GM23248 (cell line): Measurements from ENCODE around the gene SCAMP5. TPM values are rescaled to one million over a fixed set of nuclear protein-coding genes. Genes with fewer than 3 reads are reported as not detected.

Experiments
- DNase-seq: peaks from one replicate; pipeline ENCODE4 v3.0.0-alpha.2; 2015
- H2AFZ ChIP-seq: fragments of 200-600 bp; sonication (generic); 2 replicates; pipeline ENCODE4 v1.6.1; 2016; ENCODE audit warnings: antibody characterized with exemption
- H3F3A ChIP-seq: fragments of 200-600 bp; sonication (generic); 2 replicates; pipeline ENCODE4 v1.6.1; 2016; ENCODE audit warnings: mild to moderate bottlenecking, antibody characterized with exemption, mixed run types; ENCODE audit not compliant: insufficient read depth
- H3K27ac ChIP-seq: fragments of 200-600 bp; sonication (generic); 2 replicates; pipeline ENCODE4 v1.5.1; 2016; ENCODE audit warnings: mild to moderate bottlenecking
- H3K27me3 ChIP-seq: fragments of 200-600 bp; sonication (generic); replicated peaks from 2 replicates; pipeline ENCODE4 v1.6.1; 2016; ENCODE audit warnings: mild to moderate bottlenecking; ENCODE audit not compliant: insufficient read depth
- H3K36me3 ChIP-seq: fragments of 200-600 bp; sonication (generic); 2 replicates; pipeline ENCODE4 v1.6.1; 2016; ENCODE audit warnings: low read depth, mild to moderate bottlenecking
- H3K4me1 ChIP-seq: fragments of 200-600 bp; sonication (generic); 2 replicates; pipeline ENCODE4 v1.6.1; 2016; ENCODE audit warnings: mild to moderate bottlenecking; ENCODE audit not compliant: insufficient read depth
- H3K4me2 ChIP-seq: fragments of 200-600 bp; sonication (generic); one replicate; pipeline ENCODE4 v1.6.1; 2016; ENCODE audit warnings: mild to moderate bottlenecking; ENCODE audit not compliant: unreplicated experiment
- H3K4me3 ChIP-seq: fragments of 200-600 bp; sonication (generic); 2 replicates; pipeline ENCODE4 v1.5.1; 2016; ENCODE audit warnings: mild to moderate bottlenecking
- H3K79me2 ChIP-seq: fragments of 200-600 bp; sonication (generic); 2 replicates; pipeline ENCODE4 v1.6.1; 2016; ENCODE audit warnings: mild to moderate bottlenecking; ENCODE audit not compliant: insufficient read depth
- H3K9ac ChIP-seq: fragments of 200-600 bp; sonication (generic); 2 replicates; pipeline ENCODE4 v1.6.1; 2016; ENCODE audit warnings: mild to moderate bottlenecking
- H3K9me2 ChIP-seq: fragments of 200-600 bp; sonication (generic); 2 replicates; pipeline ENCODE4 v1.6.1; 2016; ENCODE audit warnings: mixed run types, mild to moderate bottlenecking, moderate library complexity; ENCODE audit not compliant: insufficient read depth
- H3K9me3 ChIP-seq: fragments of 200-600 bp; sonication (generic); one replicate; pipeline ENCODE4 v1.6.1; 2017; ENCODE audit warnings: low read depth
- H4K20me1 ChIP-seq: fragments of 200-600 bp; sonication (generic); 2 replicates; pipeline ENCODE4 v1.6.0; 2016; ENCODE audit not compliant: insufficient read depth
- EZH2 ChIP-seq: fragments of 200-600 bp; sonication (generic); IDR thresholded peaks from 2 replicates; pipeline ENCODE4 v1.6.1; 2018; ENCODE audit warnings: antibody characterized with exemption, mild to moderate bottlenecking; ENCODE audit not compliant: insufficient read depth, poor library complexity, severe bottlenecking
- EZH2phosphoT487 ChIP-seq: fragments of 200-600 bp; sonication (generic); IDR thresholded peaks from 2 replicates; pipeline ENCODE4 v1.6.1; 2018; ENCODE audit warnings: antibody characterized with exemption, moderate library complexity, mild to moderate bottlenecking, low read depth; ENCODE audit not compliant: insufficient read depth
- WGBS, 2 experiments: methylation state at CpG; one replicate each; pipeline ENCODE4 v1.1.6; 2015 to 2017; ENCODE audit warnings: low lambda C conversion rate in 2 of 2, low coverage in 1 of 2; ENCODE audit errors: missing lambda C conversion rate in 2 of 2; 5-methylcytosine and 5-hydroxymethylcytosine counted together
- in situ Hi-C: fragments of 300-500 bp; cut with MboI; formaldehyde crosslinking; loops from 2 replicates; pipeline ENCODE4 v1.15.0; 2020
- polyA plus RNA-seq: library from polyadenylated mRNA; unstranded; fragments of >200 nt; fragmentation: Nextera tagmentation; extraction: Ambion mirVana; gene quantifications from 2 replicates; pipeline ENCODE4 v1.2.1, GENCODE V29; 2016
- small RNA-seq: library from RNA; depleted of rRNA; stranded (forward); fragments of <200 nt; gene quantifications from one replicate; pipeline ENCODE3, GENCODE V24; 2014; ENCODE audit warnings: low read depth, low replicate concordance
- total RNA-seq: library from RNA; depleted of rRNA; stranded (reverse); fragments of >200 nt; shearing (Covaris generic); gene quantifications from 2 replicates; pipeline ENCODE4 v1.2.3, GENCODE V29; 2014; rRNA removed

SCAMP5 gene
- total and polyA plus RNA-seq, 2 experiments from 2014 or later, result 0.23 to 4.0 TPM

- Histone ChIP-seq H3K9me2 (no peaks in the 10 kb centered on the region), H3K4me1 (no peaks in the 10 kb centered on the region), H3K4me2 (no peak overlapping the region), H3F3A (peaks cover 4% of the 10 kb centered on the region; the same call in 1 of the 2 replicates), H3K27ac (no peak overlapping the region), H3K9ac (no peak overlapping the region), H3K9me3 (no peaks in the 10 kb centered on the region), H2AFZ (no peak overlapping the region), H3K79me2 (no peaks in the 10 kb centered on the region), H3K27me3 (no peaks in the 10 kb centered on the region), H3K36me3 (no peaks in the 10 kb centered on the region), H4K20me1 (no peaks in the 10 kb centered on the region), H3K4me3 (no peak overlapping the region)
- DNase-seq, result no peak
- in situ Hi-C loops, result no loop called here
- TF ChIP-seq EZH2phosphoT487 (no peak), EZH2 (no peak)
These were observed 73.4 kb downstream of the SCAMP5 start for GRCh38 chr15:75068748-75069147.

GRCh38 chr15:75069301-75069925 lies 74.0 kb downstream of the SCAMP5 start:
- H3K9me2 ChIP-seq, result no peaks in the 10 kb centered on the region
- 76 to 80% methylated on average over 8 of the region's 8 CpGs for WGBS, 2 experiments
- H3K9me3 ChIP-seq, result no peaks in the 10 kb centered on the region
- H3K27me3 ChIP-seq, result no peaks in the 10 kb centered on the region
- H3K4me2 ChIP-seq, result no peak overlapping the region
- no peak overlapping the region for H3K4me3 ChIP-seq
- H2AFZ ChIP-seq, result no peak overlapping the region
- peaks cover 4% of the 10 kb centered on the region; the same call in 1 of the 2 replicates for H3F3A ChIP-seq
- in situ Hi-C loops, result no loop called here
- no peaks in the 10 kb centered on the region for H3K4me1 ChIP-seq
- no peaks in the 10 kb centered on the region for H4K20me1 ChIP-seq
- H3K36me3 ChIP-seq, result no peaks in the 10 kb centered on the region
- no peak for TF ChIP-seq EZH2
- no peak for TF ChIP-seq EZH2phosphoT487
- H3K27ac ChIP-seq, result no peak overlapping the region
- no peak overlapping the region for H3K9ac ChIP-seq
- no peaks in the 10 kb centered on the region for H3K79me2 ChIP-seq
- no peak for DNase-seq

- Histone ChIP-seq H3K9ac (no peak overlapping the region), H3K4me3 (no peak overlapping the region), H4K20me1 (no peaks in the 10 kb centered on the region), H3K27ac (no peak overlapping the region), H3K79me2 (no peaks in the 10 kb centered on the region), H3K27me3 (no peaks in the 10 kb centered on the region), H3K36me3 (no peaks in the 10 kb centered on the region), H3K4me2 (no peak overlapping the region), H3K9me2 (no peaks in the 10 kb centered on the region), H3K4me1 (no peaks in the 10 kb centered on the region), H3F3A (peaks cover 4% of the 10 kb centered on the region; the same call in 1 of the 2 replicates), H3K9me3 (no peaks in the 10 kb centered on the region), H2AFZ (no peak overlapping the region)
- TF ChIP-seq EZH2phosphoT487, result no peak
- TF ChIP-seq EZH2, result no peak
- 82 to 85% methylated on average over 4 of the region's 4 CpGs for WGBS, 2 experiments
- no peak for DNase-seq
- in situ Hi-C loops, result loop anchor here (10.0 kb wide), 1 partner anchor 64 kb away; no protein-coding TSS in a partner anchor
These were observed 75.3 kb downstream of the SCAMP5 start for GRCh38 chr15:75070674-75071073.

Small RNA genes within 50 kb of the gene (small RNA-seq; reads per million reads assigned to genes)
- gene AC015720.1 (not detected), gene RF00019 (not detected)

Other genes with a start within 250 kb of the SCAMP5 start
- gene CYP1A2, start 246.7 kb upstream of the SCAMP5 start, total RNA-seq, result not detected in 2 replicates
- gene CYP1A2, start 246.7 kb upstream of the SCAMP5 start, polyA plus RNA-seq, result not detected in 2 replicates
- 18.0 and 21.0 TPM in 2 replicates for gene CSK, start 213.5 kb upstream of the SCAMP5 start, total RNA-seq
- gene CSK, start 213.5 kb upstream of the SCAMP5 start, polyA plus RNA-seq, result 11.0 and 12.0 TPM in 2 replicates
- not detected in 2 replicates for gene LMAN1L, start 182.7 kb upstream of the SCAMP5 start, total RNA-seq
- gene LMAN1L, start 182.7 kb upstream of the SCAMP5 start, polyA plus RNA-seq, result not detected in 2 replicates
- not detected in 2 replicates for gene CPLX3, start 168.9 kb upstream of the SCAMP5 start, total RNA-seq
- not detected in 2 replicates for gene CPLX3, start 168.9 kb upstream of the SCAMP5 start, polyA plus RNA-seq
- 29.1 and 30.3 TPM in 2 replicates for gene ULK3, start 152.4 kb upstream of the SCAMP5 start, total RNA-seq
- 14.0 and 14.6 TPM in 2 replicates for gene ULK3, start 152.4 kb upstream of the SCAMP5 start, polyA plus RNA-seq
- gene SCAMP2, start 122.2 kb upstream of the SCAMP5 start, total RNA-seq, result 28.7 and 49.2 TPM in 2 replicates
- gene SCAMP2, start 122.2 kb upstream of the SCAMP5 start, polyA plus RNA-seq, result 83.0 and 86.2 TPM in 2 replicates
- gene MPI, start 105.5 kb upstream of the SCAMP5 start, total RNA-seq, result 79.0 and 85.2 TPM in 2 replicates
- 34.8 and 41.2 TPM in 2 replicates for gene MPI, start 105.5 kb upstream of the SCAMP5 start, polyA plus RNA-seq
- 64.1 and 78.6 TPM in 2 replicates for gene FAM219B, start 88.7 kb upstream of the SCAMP5 start, total RNA-seq
- 38.1 and 39.6 TPM in 2 replicates for gene FAM219B, start 88.7 kb upstream of the SCAMP5 start, polyA plus RNA-seq
- 48.2 and 65.3 TPM in 2 replicates for gene COX5A, start 57.5 kb upstream of the SCAMP5 start, total RNA-seq
- gene COX5A, start 57.5 kb upstream of the SCAMP5 start, polyA plus RNA-seq, result 315 and 321 TPM in 2 replicates
- gene RPP25, start 38.8 kb upstream of the SCAMP5 start, total RNA-seq, result 4.0 and 4.5 TPM in 2 replicates
- 3.4 and 3.6 TPM in 2 replicates for gene RPP25, start 38.8 kb upstream of the SCAMP5 start, polyA plus RNA-seq
- gene PPCDC, start 28.0 kb downstream of the SCAMP5 start, total RNA-seq, result 11.3 and 20.0 TPM in 2 replicates
- gene PPCDC, start 28.0 kb downstream of the SCAMP5 start, polyA plus RNA-seq, result 9.0 and 11.0 TPM in 2 replicates
- 8.1 and 12.5 TPM in 2 replicates for gene C15orf39, start 206.3 kb downstream of the SCAMP5 start, total RNA-seq
- 4.7 and 5.1 TPM in 2 replicates for gene C15orf39, start 206.3 kb downstream of the SCAMP5 start, polyA plus RNA-seq